NCI-H2171 treated with DMSO at 0.1 percent for 48 hours (cell line): Measurements from ENCODE around the gene ALDH1L2.
A peak's percentile ranks its signal among the peaks of the same experiment; 100 is the strongest.

Experiments
- DNase-seq: peaks from one replicate; lab custom pipeline; 2025; lab: John Stamatoyannopoulos, UW

ALDH1L2 gene

GRCh38 chr12:105083551-105084105, 630 bp downstream of the ALDH1L2 start:
- DNase-seq: peak; percentile 73

- DNase-seq: peak; percentile 37
These were observed 1.2 kb downstream of the ALDH1L2 start for GRCh38 chr12:105083031-105083430.

- DNase-seq: no peak
These were observed 5.3 kb downstream of the ALDH1L2 start for GRCh38 chr12:105078712-105079570.

- DNase-seq: no peak
These were observed 6.8 kb downstream of the ALDH1L2 start for GRCh38 chr12:105077435-105077834.

- no peak for DNase-seq
These were observed 7.3 kb downstream of the ALDH1L2 start for GRCh38 chr12:105076913-105077312.

- no peak for DNase-seq
These were observed 8.2 kb downstream of the ALDH1L2 start for GRCh38 chr12:105076098-105076497.

GRCh38 chr12:105072888-105073488, 11.3 kb downstream of the ALDH1L2 start:
- no peak for DNase-seq

- no peak for DNase-seq
These were observed 12.3 kb downstream of the ALDH1L2 start for GRCh38 chr12:105071981-105072380.

GRCh38 chr12:105069936-105070702, 14.1 kb downstream of the ALDH1L2 start:
- DNase-seq: no peak

- no peak for DNase-seq
These were observed 16.7 kb downstream of the ALDH1L2 start for GRCh38 chr12:105067511-105068031.

GRCh38 chr12:105064564-105065178, 19.6 kb downstream of the ALDH1L2 start:
- peak; percentile 33 for DNase-seq

- no peak for DNase-seq
These were observed 23.4 kb downstream of the ALDH1L2 start for GRCh38 chr12:105060715-105061378.

GRCh38 chr12:105057174-105057573, 27.1 kb downstream of the ALDH1L2 start:
- DNase-seq: no peak

GRCh38 chr12:105053116-105053572, 31.1 kb downstream of the ALDH1L2 start:
- peak; percentile 84 for DNase-seq

GRCh38 chr12:105051981-105052380, 32.3 kb downstream of the ALDH1L2 start:
- DNase-seq: no peak

- DNase-seq: no peak
These were observed 35.9 kb downstream of the ALDH1L2 start for GRCh38 chr12:105048315-105048714.

- DNase-seq: no peak
These were observed 37.0 kb downstream of the ALDH1L2 start for GRCh38 chr12:105047308-105047707.

GRCh38 chr12:105041186-105041585, 43.1 kb downstream of the ALDH1L2 start:
- no peak for DNase-seq

GRCh38 chr12:105040476-105040875, 43.8 kb downstream of the ALDH1L2 start:
- DNase-seq: no peak

- DNase-seq: no peak
These were observed 47.2 kb downstream of the ALDH1L2 start for GRCh38 chr12:105036937-105037649.
